Measurements from ENCODE around the gene PRICKLE3.
"Not testable (repeated sequence)": the region's sequence is repeated elsewhere in the genome, so short reads cannot be mapped to it uniquely, and the experiment has no call there.

Gene PRICKLE3

DNA sequence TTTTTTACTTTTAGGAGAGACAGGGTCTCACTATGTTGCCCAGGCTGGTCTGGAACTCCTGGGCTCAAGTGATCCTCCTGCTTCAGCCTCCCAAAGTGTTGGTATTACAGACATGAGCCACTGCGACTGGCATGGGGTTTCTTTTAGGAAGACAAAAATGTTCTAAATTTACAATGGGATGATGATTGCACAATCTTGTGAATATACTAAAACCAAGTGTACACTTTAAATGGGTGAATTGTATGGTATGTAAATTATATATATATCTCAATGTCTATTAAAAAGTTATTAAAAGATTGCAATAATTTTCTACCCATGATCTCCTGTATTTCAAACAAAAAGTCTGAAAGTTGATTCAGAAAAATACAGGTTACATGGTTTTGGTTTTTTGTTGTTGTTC lies 32.7 kb downstream of the PRICKLE3 start:
- H3K4me1 ChIP-seq (ENCODE audit: insufficient read depth, low read length, poor library complexity, severe bottlenecking), result no peaks in the 10 kb centered on the region
- H3K4me3 ChIP-seq (ENCODE audit: low read length, poor library complexity, severe bottlenecking), result no peak overlapping the region
- no peak overlapping the region for H3K4me2 ChIP-seq (ENCODE audit: low read depth, low read length, poor library complexity, severe bottlenecking)
- no peak overlapping the region for H3K9ac ChIP-seq (ENCODE audit: low read depth, low read length, poor library complexity, severe bottlenecking)
- H3K27me3 ChIP-seq (ENCODE audit: insufficient read depth, low read length, poor library complexity, severe bottlenecking), result no peaks in the 10 kb centered on the region
- H3K79me2 ChIP-seq (ENCODE audit: insufficient read depth, low read length), result no peaks in the 10 kb centered on the region
- H3K36me3 ChIP-seq (ENCODE audit: insufficient read depth, low read length), result no peaks in the 10 kb centered on the region
- H3K9me3 ChIP-seq (ENCODE audit: insufficient read depth, low read depth, low read length), result no peaks in the 10 kb centered on the region
- no peak overlapping the region for H2AFZ ChIP-seq (ENCODE audit: low read length)
- H3F3A ChIP-seq (ENCODE audit: low read depth), result 0 out of 2 replicates have a peak, but pooled peaks cover 2% of the 10 kb centered on the region
- no peaks in the 10 kb centered on the region for H3K9me2 ChIP-seq (replicated peaks; ENCODE audit: low read depth, low read length)
- TF ChIP-seq, protein P1, sequence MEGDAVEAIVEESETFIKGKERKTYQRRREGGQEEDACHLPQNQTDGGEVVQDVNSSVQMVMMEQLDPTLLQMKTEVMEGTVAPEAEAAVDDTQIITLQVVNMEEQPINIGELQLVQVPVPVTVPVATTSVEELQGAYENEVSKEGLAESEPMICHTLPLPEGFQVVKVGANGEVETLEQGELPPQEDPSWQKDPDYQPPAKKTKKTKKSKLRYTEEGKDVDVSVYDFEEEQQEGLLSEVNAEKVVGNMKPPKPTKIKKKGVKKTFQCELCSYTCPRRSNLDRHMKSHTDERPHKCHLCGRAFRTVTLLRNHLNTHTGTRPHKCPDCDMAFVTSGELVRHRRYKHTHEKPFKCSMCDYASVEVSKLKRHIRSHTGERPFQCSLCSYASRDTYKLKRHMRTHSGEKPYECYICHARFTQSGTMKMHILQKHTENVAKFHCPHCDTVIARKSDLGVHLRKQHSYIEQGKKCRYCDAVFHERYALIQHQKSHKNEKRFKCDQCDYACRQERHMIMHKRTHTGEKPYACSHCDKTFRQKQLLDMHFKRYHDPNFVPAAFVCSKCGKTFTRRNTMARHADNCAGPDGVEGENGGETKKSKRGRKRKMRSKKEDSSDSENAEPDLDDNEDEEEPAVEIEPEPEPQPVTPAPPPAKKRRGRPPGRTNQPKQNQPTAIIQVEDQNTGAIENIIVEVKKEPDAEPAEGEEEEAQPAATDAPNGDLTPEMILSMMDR (conservative IDR thresholded peaks at IDR 0.05; ENCODE audit: low read length), result no peak
- TF ChIP-seq EZH2phosphoT487 (IDR thresholded peaks at IDR 0.05; ENCODE audit: borderline replicate concordance), result no peak
- no peaks in the 10 kb centered on the region for H4K20me1 ChIP-seq (ENCODE audit: insufficient read depth, low read length, poor library complexity, severe bottlenecking)

DNA sequence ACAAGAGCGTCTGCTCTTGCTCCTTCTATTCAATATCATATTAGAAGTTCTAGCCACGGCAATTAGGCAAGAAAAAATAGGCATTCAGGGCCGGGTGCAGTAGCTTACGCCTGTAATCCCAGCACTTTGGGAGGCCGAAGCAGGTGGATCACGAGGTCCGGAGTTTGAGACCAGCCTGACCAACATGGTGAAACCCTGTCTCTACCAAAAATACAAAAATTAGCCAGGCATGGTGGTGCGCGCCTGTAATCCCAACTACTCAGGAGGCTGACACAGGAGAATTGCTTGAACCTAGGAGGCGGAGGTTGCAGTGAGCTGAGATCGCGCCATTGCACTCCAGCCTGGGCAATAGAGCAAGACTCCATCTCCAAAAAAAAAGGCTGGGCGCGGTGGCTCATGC lies 36.9 kb downstream of the PRICKLE3 start:
- not testable (repeated sequence) for H3K4me1 ChIP-seq (ENCODE audit: insufficient read depth, low read length, poor library complexity, severe bottlenecking); H3K4me2 ChIP-seq (ENCODE audit: low read depth, low read length, poor library complexity, severe bottlenecking); H3K9me2 ChIP-seq (replicated peaks; ENCODE audit: low read depth, low read length); H2AFZ ChIP-seq (ENCODE audit: low read length); H3F3A ChIP-seq (ENCODE audit: low read depth); H3K79me2 ChIP-seq (ENCODE audit: insufficient read depth, low read length); H4K20me1 ChIP-seq (ENCODE audit: insufficient read depth, low read length, poor library complexity, severe bottlenecking); H3K4me3 ChIP-seq (ENCODE audit: low read length, poor library complexity, severe bottlenecking); H3K9ac ChIP-seq (ENCODE audit: low read depth, low read length, poor library complexity, severe bottlenecking); H3K27me3 ChIP-seq (ENCODE audit: insufficient read depth, low read length, poor library complexity, severe bottlenecking); H3K9me3 ChIP-seq (ENCODE audit: insufficient read depth, low read depth, low read length); H3K36me3 ChIP-seq (ENCODE audit: insufficient read depth, low read length)

DNA sequence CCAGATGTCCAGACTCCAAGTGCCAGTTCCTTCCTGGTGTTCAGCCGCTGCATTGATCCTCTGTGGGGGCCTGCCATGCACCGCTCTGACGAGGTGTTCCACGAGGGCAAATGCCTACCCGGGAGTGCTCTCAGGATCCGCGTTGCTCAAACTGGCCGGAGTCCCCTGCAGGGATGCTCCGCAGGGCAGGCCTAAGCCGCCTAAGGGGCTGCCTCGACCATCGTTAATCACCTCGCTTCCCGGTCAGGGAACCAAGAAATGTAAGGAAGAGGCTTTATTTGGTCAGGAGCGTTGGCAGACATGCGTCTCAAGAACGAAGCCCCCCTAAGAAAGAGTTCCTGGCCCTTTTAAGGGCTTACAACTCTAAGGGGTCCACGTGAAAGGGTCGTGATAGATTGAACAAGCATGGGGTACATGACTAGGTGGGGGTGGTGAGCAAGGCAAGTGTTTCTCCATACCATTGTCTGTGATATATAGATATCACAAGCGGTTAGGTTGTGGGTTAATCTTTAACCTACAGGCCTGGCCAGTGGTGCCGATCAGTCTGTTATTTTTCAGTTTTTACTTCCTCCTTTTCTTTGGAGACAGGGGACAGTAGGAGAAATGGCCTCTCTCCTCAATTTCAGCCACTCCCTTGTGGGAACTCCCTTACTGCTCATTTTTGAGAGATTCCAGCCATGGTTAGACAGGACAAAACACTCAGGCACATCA lies 37.6 kb downstream of the PRICKLE3 start:
- not testable (repeated sequence) for H3K27me3 ChIP-seq (ENCODE audit: insufficient read depth, low read length, poor library complexity, severe bottlenecking); H4K20me1 ChIP-seq (ENCODE audit: insufficient read depth, low read length, poor library complexity, severe bottlenecking); H3K79me2 ChIP-seq (ENCODE audit: insufficient read depth, low read length); H3K9me2 ChIP-seq (replicated peaks; ENCODE audit: low read depth, low read length); H3K4me1 ChIP-seq (ENCODE audit: insufficient read depth, low read length, poor library complexity, severe bottlenecking); H3K9ac ChIP-seq (ENCODE audit: low read depth, low read length, poor library complexity, severe bottlenecking); H3K4me2 ChIP-seq (ENCODE audit: low read depth, low read length, poor library complexity, severe bottlenecking); H3K9me3 ChIP-seq (ENCODE audit: insufficient read depth, low read depth, low read length); H3F3A ChIP-seq (ENCODE audit: low read depth); H3K4me3 ChIP-seq (ENCODE audit: low read length, poor library complexity, severe bottlenecking); H2AFZ ChIP-seq (ENCODE audit: low read length); H3K36me3 ChIP-seq (ENCODE audit: insufficient read depth, low read length)

DNA sequence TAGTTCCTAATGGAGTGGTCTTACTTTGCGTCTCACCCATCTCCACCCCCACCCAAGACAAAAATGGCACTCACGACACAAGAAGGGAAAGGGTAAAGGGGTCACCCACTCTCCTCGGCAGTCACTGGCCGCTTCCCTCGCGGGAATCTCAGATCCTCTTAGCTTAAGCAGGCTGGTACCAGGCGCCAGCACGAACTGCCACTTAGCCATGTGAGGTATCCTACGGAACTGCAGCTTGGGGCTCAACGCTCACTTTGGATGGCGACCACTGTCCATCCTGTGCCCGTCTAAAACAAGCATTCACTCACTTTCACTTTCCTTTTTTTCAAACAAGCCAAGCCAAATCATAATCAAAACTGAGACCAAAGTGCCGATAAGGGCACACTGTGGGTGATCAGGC lies 38.2 kb downstream of the PRICKLE3 start:
- Histone ChIP-seq H3K79me2 (ENCODE audit: insufficient read depth, low read length) (no peaks in the 10 kb centered on the region), H3K4me2 (ENCODE audit: low read depth, low read length, poor library complexity, severe bottlenecking) (no peak overlapping the region), H3K4me1 (ENCODE audit: insufficient read depth, low read length, poor library complexity, severe bottlenecking) (no peaks in the 10 kb centered on the region), H4K20me1 (ENCODE audit: insufficient read depth, low read length, poor library complexity, severe bottlenecking) (no peaks in the 10 kb centered on the region), H3K9ac (ENCODE audit: low read depth, low read length, poor library complexity, severe bottlenecking) (no peak overlapping the region), H3K9me3 (ENCODE audit: insufficient read depth, low read depth, low read length) (no peaks in the 10 kb centered on the region), H3F3A (ENCODE audit: low read depth) (no peaks in the 10 kb centered on the region), H3K4me3 (ENCODE audit: low read length, poor library complexity, severe bottlenecking) (no peak overlapping the region), H3K9me2 (replicated peaks; ENCODE audit: low read depth, low read length) (no peaks in the 10 kb centered on the region), H3K36me3 (ENCODE audit: insufficient read depth, low read length) (no peaks in the 10 kb centered on the region), H3K27me3 (ENCODE audit: insufficient read depth, low read length, poor library complexity, severe bottlenecking) (no peaks in the 10 kb centered on the region), H2AFZ (ENCODE audit: low read length) (no peak overlapping the region)
- no peak for TF ChIP-seq EZH2phosphoT487 (IDR thresholded peaks at IDR 0.05; ENCODE audit: borderline replicate concordance)
- TF ChIP-seq, protein P1 (conservative IDR thresholded peaks at IDR 0.05; ENCODE audit: low read length), result no peak
